Colonic mucosa (tissue), 4 donors: Measurements from ENCODE around the gene PHLDB2. TPM values are rescaled to one million over a fixed set of nuclear protein-coding genes. Genes with fewer than 3 reads are reported as not detected.

Experiments
- DNase-seq: peaks from one replicate; pipeline ENCODE4 v3.0.0-alpha.2; 2020
- H3K27ac ChIP-seq: fragments of 200-600 bp; one replicate; pipeline ENCODE4 v1.8.0; 2021
- H3K27me3 ChIP-seq: fragments of 200-600 bp; one replicate; pipeline ENCODE4 v1.8.0; 2021
- H3K36me3 ChIP-seq: fragments of 200-600 bp; one replicate; pipeline ENCODE4 v1.8.0; 2021
- H3K4me1 ChIP-seq: fragments of 200-600 bp; one replicate; pipeline ENCODE4 v1.8.0; 2021; ENCODE audit warnings: mild to moderate bottlenecking
- H3K4me3 ChIP-seq: fragments of 200-600 bp; one replicate; pipeline ENCODE4 v1.8.0; 2021
- H3K9ac ChIP-seq, 2 donors: one replicate each; pipeline ENCODE4 v1.7.0; 2013; ENCODE audit warnings: control low read depth in 2 of 2, low read depth in 2 of 2, low read length in 2 of 2
- H3K9me3 ChIP-seq: fragments of 200-600 bp; one replicate; pipeline ENCODE4 v1.8.0; 2021
- CTCF ChIP-seq: fragments of 200-600 bp; IDR thresholded peaks from one replicate; pipeline ENCODE4 v1.8.0; 2022; ENCODE audit warnings: antibody characterized with exemption, mild to moderate bottlenecking
- intact Hi-C: fragments of 100-400 bp; cut with DNase I; formaldehyde crosslinking; loops from one replicate; pipeline ENCODE4 v1.14.1; 2022
- total RNA-seq, 2 donors: library from RNA; stranded (reverse); fragmentation: NEBNext Ultra II Directional in 1 of 2; extraction: Animal tissue kit (Norgen Biotek cat#: 25700) in 1 of 2; gene quantifications; one replicate each; pipeline ENCODE4 v1.2.1, GENCODE V29; 2021
- donor health status: healthy.
- donor health status: DM: no; HTN: no; CAD: no.
- donor health status: DM: no; HTN: no; CAD: no.

Gene PHLDB2
- total RNA-seq, 2 donors from 2014 or later = 3.1 to 33.4 TPM

DNA sequence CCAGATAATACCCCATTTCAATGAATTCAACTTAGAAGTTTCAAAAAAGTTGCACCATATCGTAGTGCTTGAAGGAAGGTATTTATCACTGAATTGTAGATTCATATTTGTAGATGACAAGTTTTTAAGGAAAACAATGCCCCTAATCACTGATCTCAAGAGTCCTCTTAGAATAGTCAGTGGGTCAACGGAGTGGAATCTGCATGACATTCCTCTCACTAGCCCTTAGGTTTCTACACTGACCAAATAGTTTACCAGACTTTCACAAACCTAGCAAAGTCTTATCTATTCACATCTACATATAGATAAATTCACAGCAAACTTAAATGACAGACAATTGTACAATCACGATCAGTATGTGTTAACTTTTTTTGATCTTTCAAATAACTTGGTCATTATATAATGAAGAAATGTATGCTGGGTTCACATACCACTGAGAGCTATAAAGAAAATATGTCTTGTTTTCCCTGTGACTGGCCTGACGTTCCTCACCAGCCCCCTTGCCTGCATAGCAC lies 35.7 kb upstream of the PHLDB2 start:
- DNase-seq = no peak
- H3K4me1 ChIP-seq = no peaks in the 10 kb centered on the region
- H3K9me3 ChIP-seq = no peaks in the 10 kb centered on the region
- H3K36me3 ChIP-seq = no peaks in the 10 kb centered on the region
- no peak overlapping the region for H3K9ac ChIP-seq
- TF ChIP-seq CTCF = no peak
- H3K27ac ChIP-seq = no peak overlapping the region
- no peaks in the 10 kb centered on the region for H3K27me3 ChIP-seq
- intact Hi-C loops = no loop called here
- H3K4me3 ChIP-seq = no peak overlapping the region

DNA sequence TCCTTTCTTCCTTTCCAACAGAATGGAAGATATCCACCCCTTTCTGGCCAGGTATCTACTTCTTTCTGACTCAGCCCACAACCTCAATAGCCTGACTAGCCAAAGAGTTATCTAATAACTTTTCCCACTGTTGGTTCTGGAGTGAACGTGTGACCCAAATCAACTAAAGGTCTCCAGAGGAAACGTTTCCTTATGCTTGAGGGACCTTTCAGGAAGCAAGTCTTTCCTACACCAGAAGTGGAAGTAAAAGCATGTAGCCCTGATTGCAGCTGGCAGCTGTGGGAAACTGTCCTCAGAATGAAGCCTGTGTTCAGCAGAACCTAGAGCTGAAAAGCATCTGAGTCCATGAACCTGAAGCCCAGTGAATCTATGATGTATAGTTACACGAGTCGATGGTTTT lies 34.7 kb upstream of the PHLDB2 start:
- Histone ChIP-seq H3K27ac (no peak overlapping the region), H3K36me3 (no peaks in the 10 kb centered on the region), H3K9ac (no peak overlapping the region), H3K9me3 (no peaks in the 10 kb centered on the region), H3K27me3 (no peaks in the 10 kb centered on the region), H3K4me3 (no peak overlapping the region), H3K4me1 (no peaks in the 10 kb centered on the region)
- no peak for TF ChIP-seq CTCF
- DNase-seq = no peak
- intact Hi-C loops = no loop called here

DNA sequence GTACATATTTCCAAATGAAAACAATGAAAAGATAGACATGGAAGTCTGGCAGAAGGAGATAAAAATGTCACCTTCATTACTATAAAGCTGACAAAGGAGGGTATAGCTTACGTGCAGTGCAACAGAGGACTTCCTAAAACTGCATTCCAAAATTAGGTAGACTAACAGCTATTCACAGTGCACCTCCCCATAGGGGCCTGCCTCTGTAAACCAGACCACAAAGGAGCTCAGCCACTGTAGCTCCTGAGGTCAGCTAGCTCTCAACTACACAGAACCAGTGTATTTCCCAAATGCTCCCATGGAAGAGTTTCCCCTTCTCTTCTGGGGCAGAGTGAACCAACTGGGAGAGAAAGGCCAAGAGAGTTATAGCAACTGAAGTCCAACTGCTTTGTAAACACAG lies 31.2 kb upstream of the PHLDB2 start:
- intact Hi-C loops = no loop called here
- no peak overlapping the region for H3K9ac ChIP-seq
- TF ChIP-seq CTCF = no peak

DNA sequence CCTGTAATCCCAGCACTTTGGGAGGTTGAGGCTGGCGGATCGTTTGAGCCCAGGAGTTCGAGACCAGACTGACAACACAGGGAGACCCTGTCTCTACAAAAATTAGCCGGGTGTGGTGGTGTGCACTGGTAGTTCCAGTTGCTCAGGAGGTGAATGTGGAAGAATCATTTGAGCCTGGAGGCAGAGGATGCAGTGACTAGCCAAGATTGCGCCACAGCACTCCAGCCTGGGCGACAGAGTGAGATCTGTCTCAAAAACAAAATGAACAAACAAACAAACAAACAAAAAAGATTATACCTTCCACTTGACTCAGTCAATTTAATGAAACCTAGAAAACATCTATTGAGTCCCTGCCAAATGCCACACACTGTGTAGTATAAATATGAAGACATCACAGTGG lies 30.5 kb upstream of the PHLDB2 start:
- intact Hi-C loops = no loop called here
- TF ChIP-seq CTCF = no peak
- no peak overlapping the region for H3K9ac ChIP-seq
- DNase-seq = no peak
- no peaks in the 10 kb centered on the region for H3K27me3 ChIP-seq
- no peak overlapping the region for H3K4me3 ChIP-seq
- H3K36me3 ChIP-seq = no peaks in the 10 kb centered on the region
- no peak overlapping the region for H3K27ac ChIP-seq
- H3K9me3 ChIP-seq = no peaks in the 10 kb centered on the region
- H3K4me1 ChIP-seq = no peaks in the 10 kb centered on the region

More for the DNA sequence above, 31.2 kb upstream of the PHLDB2 start:
- Histone ChIP-seq H3K9me3 (no peaks in the 10 kb centered on the region), H3K36me3 (no peaks in the 10 kb centered on the region), H3K4me1 (no peaks in the 10 kb centered on the region), H3K27me3 (no peaks in the 10 kb centered on the region), H3K4me3 (no peak overlapping the region), H3K27ac (no peak overlapping the region)
- no peak for DNase-seq

DNA sequence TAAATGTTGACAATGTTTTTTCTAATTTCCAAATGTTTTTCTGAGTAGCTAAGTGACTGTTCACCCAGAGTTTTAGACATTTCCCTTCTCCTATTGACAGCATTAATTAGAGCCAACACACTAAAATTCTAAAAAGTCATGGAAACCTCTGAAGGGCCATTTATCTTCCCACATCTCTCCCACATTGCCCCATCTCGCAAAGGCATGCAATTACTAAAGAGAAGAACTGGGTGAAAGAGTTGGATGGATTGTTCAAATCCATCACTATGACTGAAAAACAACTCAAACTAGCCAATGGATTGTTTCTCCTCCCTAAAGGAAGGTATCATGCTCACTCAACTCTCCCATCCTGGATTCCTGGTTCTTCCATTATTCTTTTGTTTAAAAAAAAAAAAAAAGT lies 30.0 kb upstream of the PHLDB2 start:
- Histone ChIP-seq H3K36me3 (no peaks in the 10 kb centered on the region), H3K27me3 (no peaks in the 10 kb centered on the region), H3K9ac (no peak overlapping the region), H3K9me3 (no peaks in the 10 kb centered on the region), H3K27ac (no peak overlapping the region), H3K4me3 (no peak overlapping the region), H3K4me1 (no peaks in the 10 kb centered on the region)
- no peak for TF ChIP-seq CTCF
- no peak for DNase-seq
- intact Hi-C loops = no loop called here
